Astrocyte (in vitro differentiated cells and primary cell): ENCODE measurements around the gene LYPLA2. TPM values are rescaled to one million over a fixed set of nuclear protein-coding genes. Genes with fewer than 3 reads are reported as not detected.

Source experiments
- DNase-seq: peaks from one replicate; pipeline ENCODE4 v3.0.0-alpha.2; 2010; ENCODE audit warnings: low read depth
- FAIRE-seq: peaks from 2 replicates; lab custom pipeline; 2011; peaks lifted over from hg19 to GRCh38; lab: Jason Lieb, UNC
- H2AFZ ChIP-seq: 2 replicates; pipeline ENCODE4 v1.6.0; 2012; ENCODE audit warnings: low read depth, low read length, inconsistent platforms
- H3K27ac ChIP-seq: 2 replicates; pipeline ENCODE4 v1.5.1; 2011; ENCODE audit warnings: low read depth, low read length, inconsistent platforms
- H3K27me3 ChIP-seq: 2 replicates; pipeline ENCODE4 v1.6.0; 2011; ENCODE audit warnings: low read length, inconsistent platforms; ENCODE audit not compliant: insufficient read depth
- H3K36me3 ChIP-seq: 2 replicates; pipeline ENCODE4 v1.5.1; 2011; ENCODE audit warnings: low read length, inconsistent platforms; ENCODE audit not compliant: insufficient read depth
- H3K4me1 ChIP-seq: 2 replicates; pipeline ENCODE4 v1.5.1; 2011; ENCODE audit warnings: low read length, inconsistent platforms; ENCODE audit not compliant: insufficient read depth
- H3K4me2 ChIP-seq: 2 replicates; pipeline ENCODE4 v1.6.0; 2012; ENCODE audit warnings: low read length, inconsistent platforms
- H3K4me3 ChIP-seq: 2 replicates; pipeline ENCODE4 v1.5.1; 2011; ENCODE audit warnings: low read depth, mild to moderate bottlenecking, low read length, inconsistent platforms; ENCODE audit not compliant: insufficient read depth
- H3K79me2 ChIP-seq: 2 replicates; pipeline ENCODE4 v1.6.0; 2012; ENCODE audit warnings: mild to moderate bottlenecking, low read length, inconsistent platforms; ENCODE audit not compliant: insufficient read depth
- H3K9ac ChIP-seq: 2 replicates; pipeline ENCODE4 v1.6.0; 2012; ENCODE audit warnings: mild to moderate bottlenecking, low read length, inconsistent platforms
- H3K9me3 ChIP-seq: 2 replicates; pipeline ENCODE4 v1.5.1; 2012; ENCODE audit warnings: low read depth, mild to moderate bottlenecking, low read length, inconsistent platforms; ENCODE audit not compliant: insufficient read depth
- H4K20me1 ChIP-seq: 2 replicates; pipeline ENCODE4 v1.6.0; 2012; ENCODE audit warnings: low read length, inconsistent platforms; ENCODE audit not compliant: insufficient read depth
- H3K27ac Mint-ChIP-seq: one replicate; pipeline ENCODE4 v1.8.0; 2021; ENCODE audit warnings: mild to moderate bottlenecking, mixed read lengths; ENCODE audit not compliant: unreplicated experiment
- H3K27me3 Mint-ChIP-seq: one replicate; pipeline ENCODE4 v1.8.0; 2021; ENCODE audit warnings: low read depth, mixed read lengths; ENCODE audit not compliant: unreplicated experiment
- H3K36me3 Mint-ChIP-seq: one replicate; pipeline ENCODE4 v1.8.0; 2021; ENCODE audit warnings: low read depth, mixed read lengths; ENCODE audit not compliant: unreplicated experiment
- H3K4me1 Mint-ChIP-seq: one replicate; pipeline ENCODE4 v1.8.0; 2021; ENCODE audit warnings: low read depth, mixed read lengths; ENCODE audit not compliant: unreplicated experiment
- H3K4me3 Mint-ChIP-seq: one replicate; pipeline ENCODE4 v1.8.0; 2021; ENCODE audit warnings: mild to moderate bottlenecking, moderate library complexity, mixed read lengths; ENCODE audit not compliant: unreplicated experiment
- H3K9me3 Mint-ChIP-seq: one replicate; pipeline ENCODE4 v1.8.0; 2021; ENCODE audit warnings: mild to moderate bottlenecking, mixed read lengths; ENCODE audit not compliant: unreplicated experiment
- CTCF ChIP-seq: IDR thresholded peaks from 2 replicates; pipeline ENCODE4 v1.5.1; 2011; ENCODE audit warnings: low read depth, mild to moderate bottlenecking, inconsistent platforms, low read length, moderate library complexity; ENCODE audit not compliant: insufficient read depth
- EZH2 ChIP-seq: IDR thresholded peaks from 2 replicates; pipeline ENCODE4 v1.6.1; 2012; ENCODE audit warnings: mild to moderate bottlenecking, low read length, inconsistent platforms; ENCODE audit not compliant: insufficient read depth
- total RNA-seq: library from RNA; stranded (reverse); gene quantifications from 2 replicates; pipeline ENCODE4 v1.2.1, GENCODE V29; 2021

The LYPLA2 gene
- total RNA-seq, 1 donor from 2014 or later, result 91.7 TPM

DNA sequence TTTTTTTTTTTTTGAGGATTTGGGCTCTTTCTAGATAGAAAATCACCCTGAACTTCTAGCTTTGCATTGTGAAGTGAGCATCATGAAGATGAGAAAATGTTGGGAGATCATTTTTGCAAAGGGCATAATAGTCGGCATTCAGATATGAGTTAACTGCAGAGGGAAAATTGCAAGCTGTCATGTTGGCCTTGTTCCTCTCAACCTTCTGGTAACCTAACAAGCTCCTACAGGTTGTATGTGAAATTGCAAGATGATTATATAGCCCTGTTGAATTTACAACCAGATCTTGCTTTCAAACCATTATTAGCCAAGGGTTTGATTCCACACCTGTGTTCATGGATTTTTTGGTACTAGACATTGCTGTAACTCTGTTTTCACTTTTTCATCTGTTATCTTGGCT is 45.4 kb upstream of the LYPLA2 start:
- no peak overlapping the region for H2AFZ ChIP-seq
- H3K27me3 ChIP-seq, result no peaks in the 10 kb centered on the region
- FAIRE-seq (no peak), DNase-seq (no peak)
- peaks cover 6% of the 10 kb centered on the region for H3K36me3 ChIP-seq
- no peak overlapping the region for H3K27ac Mint-ChIP-seq
- peaks cover 35% of the 10 kb centered on the region for H3K4me1 Mint-ChIP-seq
- H3K9me3 ChIP-seq, result no peaks in the 10 kb centered on the region
- peaks cover 67% of the 10 kb centered on the region for H3K79me2 ChIP-seq
- H3K4me3 Mint-ChIP-seq, result peak overlapping the region; percentile 93
- H4K20me1 ChIP-seq, result peaks cover 58% of the 10 kb centered on the region
- H3K4me1 ChIP-seq, result peaks cover 16% of the 10 kb centered on the region
- no peak overlapping the region for H3K9ac ChIP-seq
- H3K9me3 Mint-ChIP-seq, result no peaks in the 10 kb centered on the region
- no peak overlapping the region for H3K4me3 ChIP-seq
- H3K36me3 Mint-ChIP-seq, result no peaks in the 10 kb centered on the region
- H3K27me3 Mint-ChIP-seq, result no peaks in the 10 kb centered on the region
- peak overlapping the region; percentile 88 for H3K4me2 ChIP-seq
- H3K27ac ChIP-seq, result no peak overlapping the region
- TF ChIP-seq CTCF (peak; percentile 47), EZH2 (no peak)

DNA sequence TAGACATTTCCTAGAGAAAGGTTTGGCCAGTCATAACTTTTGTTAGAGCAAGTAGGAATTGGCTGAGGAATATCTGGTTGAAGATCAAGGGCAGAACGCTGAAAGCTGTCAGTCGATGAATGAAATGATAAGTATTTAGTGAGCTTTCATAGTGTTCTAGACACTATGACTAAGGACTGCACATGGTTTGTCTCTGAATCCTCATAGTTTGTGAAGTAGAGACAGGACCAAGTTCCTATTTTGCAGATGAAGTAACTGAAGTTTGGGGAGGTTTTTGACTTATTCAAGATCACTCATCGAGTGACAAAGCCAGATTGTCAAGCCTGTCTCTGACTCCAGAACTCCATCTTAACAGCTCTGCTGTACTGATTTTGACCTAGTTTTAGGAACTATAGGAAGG is 42.9 kb upstream of the LYPLA2 start:
- peaks cover 11% of the 10 kb centered on the region for H3K4me1 ChIP-seq
- H4K20me1 ChIP-seq, result peaks cover 83% of the 10 kb centered on the region
- no peak overlapping the region for H3K4me3 ChIP-seq
- H3K36me3 ChIP-seq, result peaks cover 29% of the 10 kb centered on the region
- H3K9me3 ChIP-seq, result no peaks in the 10 kb centered on the region
- DNase-seq (no peak), FAIRE-seq (no peak)
- Mint-ChIP-seq H3K4me1 (peaks cover 32% of the 10 kb centered on the region), H3K9me3 (no peaks in the 10 kb centered on the region), H3K36me3 (peaks cover 6% of the 10 kb centered on the region), H3K27me3 (no peaks in the 10 kb centered on the region), H3K4me3 (peak overlapping the region; percentile 58), H3K27ac (peak overlapping the region; percentile 84)
- H2AFZ ChIP-seq, result no peak overlapping the region
- peaks cover 81% of the 10 kb centered on the region for H3K79me2 ChIP-seq
- H3K4me2 ChIP-seq, result no peak overlapping the region
- H3K27me3 ChIP-seq, result no peaks in the 10 kb centered on the region
- TF ChIP-seq EZH2 (no peak), CTCF (no peak)
- no peak overlapping the region for H3K9ac ChIP-seq
- H3K27ac ChIP-seq, result no peak overlapping the region

DNA sequence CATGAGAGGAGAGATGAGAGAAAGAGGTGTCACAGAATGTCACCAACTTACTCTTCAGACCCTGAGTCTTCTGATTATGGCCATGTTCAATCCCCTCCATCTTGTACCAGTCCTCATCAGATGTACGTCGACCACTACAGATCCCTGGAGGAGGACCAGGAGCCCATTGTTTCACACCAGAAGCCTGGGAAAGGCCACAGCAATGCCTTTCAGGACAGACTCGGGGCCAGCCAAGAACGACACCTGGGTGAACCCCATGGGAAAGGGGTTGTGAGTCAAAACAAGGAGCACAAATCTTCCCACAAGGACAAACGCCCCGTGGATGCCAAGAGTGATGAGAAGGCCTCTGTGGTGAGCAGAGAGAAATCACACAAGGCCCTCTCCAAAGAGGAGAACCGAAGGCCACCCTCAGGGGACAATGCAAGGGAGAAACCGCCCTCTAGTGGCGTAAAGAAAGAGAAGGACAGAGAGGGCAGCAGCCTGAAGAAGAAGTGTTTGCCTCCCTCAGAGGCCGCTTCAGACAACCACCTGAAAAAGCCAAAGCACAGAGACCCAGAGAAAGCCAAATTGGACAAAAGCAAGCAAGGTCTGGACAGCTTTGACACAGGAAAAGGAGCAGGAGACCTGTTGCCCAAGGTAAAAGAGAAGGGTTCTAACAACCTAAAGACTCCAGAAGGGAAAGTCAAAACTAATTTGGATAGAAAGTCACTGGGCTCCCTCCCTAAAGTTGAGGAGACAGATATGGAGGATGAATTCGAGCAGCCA is 39.7 kb upstream of the LYPLA2 start:
- no peak overlapping the region for H3K4me2 ChIP-seq
- peaks cover 86% of the 10 kb centered on the region for H4K20me1 ChIP-seq
- Mint-ChIP-seq H3K36me3 (peaks cover 16% of the 10 kb centered on the region), H3K9me3 (no peaks in the 10 kb centered on the region), H3K27ac (peak overlapping the region; percentile 3), H3K27me3 (no peaks in the 10 kb centered on the region), H3K4me1 (peaks cover 26% of the 10 kb centered on the region), H3K4me3 (peak overlapping the region; percentile 11)
- FAIRE-seq (no peak), DNase-seq (peak; percentile 18)
- peaks cover 54% of the 10 kb centered on the region for H3K79me2 ChIP-seq
- no peak overlapping the region for H3K4me3 ChIP-seq
- H3K27me3 ChIP-seq, result no peaks in the 10 kb centered on the region
- no peak overlapping the region for H2AFZ ChIP-seq
- no peaks in the 10 kb centered on the region for H3K9me3 ChIP-seq
- H3K36me3 ChIP-seq, result peaks cover 60% of the 10 kb centered on the region
- TF ChIP-seq EZH2 (no peak), CTCF (peak; percentile 53)
- H3K9ac ChIP-seq, result peak overlapping the region; percentile 19
- no peak overlapping the region for H3K27ac ChIP-seq
- peaks cover under 1% of the 10 kb centered on the region for H3K4me1 ChIP-seq
